T-helper 1 cell treated with Interleukin-12 subunit alpha and Interleukin-12 subunit beta and Interleukin-4 antibody, amounts not matched to agents 30 ng/mL and 1 ng/mL, for 36 hours (primary cell): ENCODE results near the gene SLC6A4. TPM values are rescaled to one million over a fixed set of nuclear protein-coding genes. Genes with fewer than 3 reads are reported as not detected.
"Not testable (repeated sequence)": the region's sequence is repeated elsewhere in the genome, so short reads cannot be mapped to it uniquely, and the experiment has no call there.

Source experiments
- intact Hi-C: fragments of 100-400 bp; cut with micrococcal nuclease; formaldehyde crosslinking; loops from one replicate; pipeline ENCODE4 v1.15.1; 2024
- total RNA-seq: library from RNA; stranded (reverse); gene quantifications from 2 replicates; pipeline ENCODE4 v1.2.3, GENCODE V29; 2022

The SLC6A4 gene
- total RNA-seq, 1 donor from 2014 or later = not detected

- intact Hi-C loops = no loop called here
Observed at GRCh38 chr17:30220414-30220813, 15.1 kb downstream of the SLC6A4 start.

GRCh38 chr17:30219833-30220232 is 15.7 kb downstream of the SLC6A4 start:
- intact Hi-C loops = no loop called here

- intact Hi-C loops = no loop called here
Observed at GRCh38 chr17:30219315-30219714, 16.2 kb downstream of the SLC6A4 start.

GRCh38 chr17:30218799-30219198 is 16.7 kb downstream of the SLC6A4 start:
- intact Hi-C loops = no loop called here

GRCh38 chr17:30217746-30218245 is 17.7 kb downstream of the SLC6A4 start:
- intact Hi-C loops = no loop called here

- intact Hi-C loops = no loop called here
Observed at GRCh38 chr17:30217054-30217453, 18.4 kb downstream of the SLC6A4 start.

GRCh38 chr17:30212750-30213149 is 22.7 kb downstream of the SLC6A4 start:
- intact Hi-C loops = no loop called here

- intact Hi-C loops = no loop called here
Observed at GRCh38 chr17:30211371-30211770, 24.1 kb downstream of the SLC6A4 start.

- intact Hi-C loops = no loop called here
Observed at GRCh38 chr17:30210901-30211300, 24.6 kb downstream of the SLC6A4 start.

- intact Hi-C loops = no loop called here
Observed at GRCh38 chr17:30210366-30210765, 25.1 kb downstream of the SLC6A4 start.

- intact Hi-C loops = no loop called here
Observed at GRCh38 chr17:30209930-30210329, 25.6 kb downstream of the SLC6A4 start.

- intact Hi-C loops = no loop called here
Observed at GRCh38 chr17:30208214-30208613, 27.3 kb downstream of the SLC6A4 start.

- intact Hi-C loops = no loop called here
Observed at GRCh38 chr17:30207655-30208054, 27.8 kb downstream of the SLC6A4 start.

- intact Hi-C loops = no loop called here
Observed at GRCh38 chr17:30203471-30203981, 32.0 kb downstream of the SLC6A4 start.

- intact Hi-C loops = not testable (repeated sequence)
Observed at GRCh38 chr17:30200656-30201055, 34.8 kb downstream of the SLC6A4 start.

- intact Hi-C loops = no loop called here
Observed at GRCh38 chr17:30200106-30200505, 35.4 kb downstream of the SLC6A4 start.

GRCh38 chr17:30199600-30199999 is 35.9 kb downstream of the SLC6A4 start:
- intact Hi-C loops = no loop called here

GRCh38 chr17:30197416-30197815 is 38.1 kb downstream of the SLC6A4 start:
- intact Hi-C loops = no loop called here

GRCh38 chr17:30196504-30196903 is 39.0 kb downstream of the SLC6A4 start:
- intact Hi-C loops = no loop called here

GRCh38 chr17:30191072-30191471 is 44.4 kb downstream of the SLC6A4 start:
- intact Hi-C loops = no loop called here

- intact Hi-C loops = no loop called here
Observed at GRCh38 chr17:30188211-30188939, 47.1 kb downstream of the SLC6A4 start.

- intact Hi-C loops = no loop called here
Observed at GRCh38 chr17:30187573-30187972, 47.9 kb downstream of the SLC6A4 start.

- intact Hi-C loops = no loop called here
Observed at GRCh38 chr17:30186761-30187160, 48.7 kb downstream of the SLC6A4 start.
